HG03095 (cell line): ENCODE data around the gene ADAMTSL3.

Experiments
- ATAC-seq: cut with Tn5 transposase; IDR thresholded peaks from one replicate; pipeline ENCODE4 v1.9.1; 2021; ENCODE audit warnings: moderate library complexity; ENCODE audit not compliant: unreplicated experiment

Gene ADAMTSL3

GRCh38 chr15:83815506-83815905, 161.6 kb downstream of the ADAMTSL3 start:
- no peak for ATAC-seq

GRCh38 chr15:83816124-83816883, 162.4 kb downstream of the ADAMTSL3 start:
- no peak for ATAC-seq

GRCh38 chr15:83818591-83818990, 164.7 kb downstream of the ADAMTSL3 start:
- ATAC-seq, result no peak

- no peak for ATAC-seq
Observed at GRCh38 chr15:83830381-83830780, 176.5 kb downstream of the ADAMTSL3 start.

GRCh38 chr15:83833569-83833968, 179.6 kb downstream of the ADAMTSL3 start:
- ATAC-seq, result no peak

GRCh38 chr15:83835479-83835878, 181.6 kb downstream of the ADAMTSL3 start:
- no peak for ATAC-seq

GRCh38 chr15:83837945-83838571, 184.1 kb downstream of the ADAMTSL3 start:
- no peak for ATAC-seq

GRCh38 chr15:83838763-83839162, 184.8 kb downstream of the ADAMTSL3 start:
- no peak for ATAC-seq

GRCh38 chr15:83842281-83842680, 188.4 kb downstream of the ADAMTSL3 start:
- ATAC-seq, result no peak

GRCh38 chr15:83843471-83843871, 189.5 kb downstream of the ADAMTSL3 start:
- no peak for ATAC-seq

- no peak for ATAC-seq
Observed at GRCh38 chr15:83844742-83845141, 190.8 kb downstream of the ADAMTSL3 start.

GRCh38 chr15:83845230-83845629, 191.3 kb downstream of the ADAMTSL3 start:
- ATAC-seq, result no peak

GRCh38 chr15:83846847-83847246, 192.9 kb downstream of the ADAMTSL3 start:
- ATAC-seq, result no peak

- no peak for ATAC-seq
Observed at GRCh38 chr15:83848315-83849050, 194.6 kb downstream of the ADAMTSL3 start.

- no peak for ATAC-seq
Observed at GRCh38 chr15:83850015-83850414, 196.1 kb downstream of the ADAMTSL3 start.

GRCh38 chr15:83850501-83851245, 196.8 kb downstream of the ADAMTSL3 start:
- no peak for ATAC-seq

- ATAC-seq, result no peak
Observed at GRCh38 chr15:83853232-83853631, 199.3 kb downstream of the ADAMTSL3 start.

GRCh38 chr15:83854321-83854720, 200.4 kb downstream of the ADAMTSL3 start:
- no peak for ATAC-seq

- ATAC-seq, result no peak
Observed at GRCh38 chr15:83854950-83855707, 201.2 kb downstream of the ADAMTSL3 start.

GRCh38 chr15:83855956-83856355, 202.0 kb downstream of the ADAMTSL3 start:
- no peak for ATAC-seq
